ENCODE measurements around the gene PDF.

PDF gene

GRCh38 chr16:69330286-69331109, at the start of gene PDF:
Gene PDF (minus strand): TSS chr16:69330588. CDS start chr16:69330570, 18 bp downstream.
- in situ Hi-C loops (cut with MboI; ENCODE audit: low pct_unique_long_range_greater_than_20kb, low sequenced_read_pairs, unreplicated experiment) = no loop called here
- peak; percentile 97 for DNase-seq (ENCODE audit: low spot score)
- TF ChIP-seq, protein P1, sequence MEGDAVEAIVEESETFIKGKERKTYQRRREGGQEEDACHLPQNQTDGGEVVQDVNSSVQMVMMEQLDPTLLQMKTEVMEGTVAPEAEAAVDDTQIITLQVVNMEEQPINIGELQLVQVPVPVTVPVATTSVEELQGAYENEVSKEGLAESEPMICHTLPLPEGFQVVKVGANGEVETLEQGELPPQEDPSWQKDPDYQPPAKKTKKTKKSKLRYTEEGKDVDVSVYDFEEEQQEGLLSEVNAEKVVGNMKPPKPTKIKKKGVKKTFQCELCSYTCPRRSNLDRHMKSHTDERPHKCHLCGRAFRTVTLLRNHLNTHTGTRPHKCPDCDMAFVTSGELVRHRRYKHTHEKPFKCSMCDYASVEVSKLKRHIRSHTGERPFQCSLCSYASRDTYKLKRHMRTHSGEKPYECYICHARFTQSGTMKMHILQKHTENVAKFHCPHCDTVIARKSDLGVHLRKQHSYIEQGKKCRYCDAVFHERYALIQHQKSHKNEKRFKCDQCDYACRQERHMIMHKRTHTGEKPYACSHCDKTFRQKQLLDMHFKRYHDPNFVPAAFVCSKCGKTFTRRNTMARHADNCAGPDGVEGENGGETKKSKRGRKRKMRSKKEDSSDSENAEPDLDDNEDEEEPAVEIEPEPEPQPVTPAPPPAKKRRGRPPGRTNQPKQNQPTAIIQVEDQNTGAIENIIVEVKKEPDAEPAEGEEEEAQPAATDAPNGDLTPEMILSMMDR (IDR thresholded peaks at IDR 0.05; ENCODE audit: extremely low read depth, insufficient read depth, missing control alignments) = no peak

GRCh38 chr16:69378760-69379159, 48.4 kb upstream of the PDF start:
- TF ChIP-seq, protein P1 (IDR thresholded peaks at IDR 0.05; ENCODE audit: extremely low read depth, insufficient read depth, missing control alignments) = no peak
- DNase-seq (ENCODE audit: low spot score) = no peak
- in situ Hi-C loops (cut with MboI; ENCODE audit: low pct_unique_long_range_greater_than_20kb, low sequenced_read_pairs, unreplicated experiment) = no loop called here

DNA sequence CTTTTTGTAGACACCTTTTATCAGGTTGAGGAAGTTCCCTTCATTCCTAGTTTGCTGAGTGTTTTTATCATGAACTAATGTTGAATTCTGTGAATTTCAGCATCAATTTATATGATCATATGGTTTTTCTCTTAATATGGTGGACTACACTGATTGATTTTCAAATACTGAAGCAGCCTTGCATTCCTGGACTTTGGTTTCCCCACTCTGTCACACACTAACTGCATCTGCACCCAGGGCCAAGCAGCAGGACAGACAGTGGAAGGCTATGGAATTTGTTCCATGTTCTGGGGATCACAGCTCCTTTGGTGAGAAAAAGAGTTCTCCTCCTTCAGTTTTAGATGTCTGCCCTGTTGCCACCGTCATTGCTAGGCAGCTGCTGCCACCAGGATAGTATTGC, 47.6 kb upstream of the PDF start:
- in situ Hi-C loops (cut with MboI; ENCODE audit: low pct_unique_long_range_greater_than_20kb, low sequenced_read_pairs, unreplicated experiment) = no loop called here
- TF ChIP-seq, protein P1 (IDR thresholded peaks at IDR 0.05; ENCODE audit: extremely low read depth, insufficient read depth, missing control alignments) = no peak
- no peak for DNase-seq (ENCODE audit: low spot score)

- TF ChIP-seq, protein P1 (IDR thresholded peaks at IDR 0.05; ENCODE audit: extremely low read depth, insufficient read depth, missing control alignments) = no peak
- in situ Hi-C loops (cut with MboI; ENCODE audit: low pct_unique_long_range_greater_than_20kb, low sequenced_read_pairs, unreplicated experiment) = no loop called here
- no peak for DNase-seq (ENCODE audit: low spot score)
These were observed 46.1 kb upstream of the PDF start for GRCh38 chr16:69376393-69377059.

DNA sequence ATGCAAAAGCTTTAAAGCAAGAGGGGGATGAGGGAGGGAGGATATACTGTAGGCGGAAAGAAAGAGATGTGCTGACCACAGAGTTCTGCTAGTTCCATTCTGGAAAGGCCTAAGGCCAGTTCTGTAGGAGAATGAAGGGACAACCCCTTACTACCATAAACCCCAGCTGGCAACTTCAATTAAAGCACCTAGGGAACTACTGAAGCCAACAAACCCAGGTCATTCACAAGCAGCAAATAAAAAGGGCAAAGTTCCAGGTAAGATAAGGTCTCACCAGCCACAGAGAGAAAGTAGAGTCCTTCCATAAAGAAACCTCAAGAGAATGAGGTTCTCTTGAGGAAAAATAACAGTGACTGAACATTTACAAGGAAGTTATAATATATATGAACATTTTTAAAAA, 42.6 kb upstream of the PDF start:
- no peak for DNase-seq (ENCODE audit: low spot score)
- TF ChIP-seq, protein P1 (IDR thresholded peaks at IDR 0.05; ENCODE audit: extremely low read depth, insufficient read depth, missing control alignments) = no peak
- in situ Hi-C loops (cut with MboI; ENCODE audit: low pct_unique_long_range_greater_than_20kb, low sequenced_read_pairs, unreplicated experiment) = no loop called here

GRCh38 chr16:69371564-69371963, 41.2 kb upstream of the PDF start:
- TF ChIP-seq, protein P1 (IDR thresholded peaks at IDR 0.05; ENCODE audit: extremely low read depth, insufficient read depth, missing control alignments) = no peak
- in situ Hi-C loops (cut with MboI; ENCODE audit: low pct_unique_long_range_greater_than_20kb, low sequenced_read_pairs, unreplicated experiment) = no loop called here
- DNase-seq (ENCODE audit: low spot score) = no peak
